ENCODE results near the gene PSME3. TPM values are rescaled to one million over a fixed set of nuclear protein-coding genes. Genes with fewer than 3 reads are reported as not detected.
A peak's percentile ranks its signal among the peaks of the same experiment; 100 is the strongest.

PSME3 gene
- 200 TPM for polyA plus RNA-seq (2013, experiment 1 of 2)
- polyA plus RNA-seq (2013, experiment 2 of 2) = 167 TPM

GRCh38 chr17:42832934-42833766 is at the start of gene PSME3:
TSS of gene PSME3 (plus strand) at chr17:42833397. CDS start at chr17:42833632, 235 bp downstream.
- Histone ChIP-seq H3K4me3 (ENCODE audit: low read length) (peak within 1 kb of the TSS; percentile 81), H3K4me1 (ENCODE audit: insufficient read depth, low read length) (peaks cover 13% of the 10 kb centered on the region; the same call in 1 of the 2 replicates), H3K9ac (ENCODE audit: low read depth, low read length) (peak within 1 kb of the TSS; percentile 99), H3K9me3 (ENCODE audit: insufficient read depth, low read depth, low read length) (no peaks in the 10 kb centered on the region), H3K27ac (ENCODE audit: low read depth, low read length) (peak within 1 kb of the TSS; percentile 95), H3K36me3 (ENCODE audit: insufficient read depth, low read length) (peaks cover 35% of the 10 kb centered on the region), H3K27me3 (ENCODE audit: insufficient read depth, low read length) (peaks cover 5% of the 10 kb centered on the region; the same call in 1 of the 2 replicates)
- under 1% methylated on average over 71 of the region's 71 CpGs for WGBS

DNA sequence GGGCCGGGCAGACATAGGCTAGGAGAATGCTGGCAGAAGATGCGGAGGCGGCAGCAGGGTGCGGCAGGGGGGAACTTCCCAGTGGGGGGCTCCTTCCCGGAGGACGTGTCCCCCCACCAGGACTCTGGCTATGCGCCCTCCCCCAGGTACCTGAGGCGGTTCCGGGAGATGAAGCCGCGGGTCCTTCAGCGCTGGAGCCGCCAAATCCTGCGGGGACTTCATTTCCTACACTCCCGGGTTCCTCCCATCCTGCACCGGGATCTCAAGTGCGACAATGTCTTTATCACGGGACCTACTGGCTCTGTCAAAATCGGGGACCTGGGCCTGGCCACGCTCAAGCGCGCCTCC is 49.4 kb upstream of the PSME3 start:
- WGBS = 78% methylated on average over 22 of the region's 22 CpGs
- H3K9ac ChIP-seq (ENCODE audit: low read depth, low read length) = no peak overlapping the region
- no peaks in the 10 kb centered on the region for H3K9me3 ChIP-seq (ENCODE audit: insufficient read depth, low read depth, low read length)
- peaks cover 9% of the 10 kb centered on the region for H3K36me3 ChIP-seq (ENCODE audit: insufficient read depth, low read length)
- peaks cover 13% of the 10 kb centered on the region; the same call in 1 of the 2 replicates for H3K4me1 ChIP-seq (ENCODE audit: insufficient read depth, low read length)
- H3K27me3 ChIP-seq (ENCODE audit: insufficient read depth, low read length) = peaks cover 30% of the 10 kb centered on the region
- H3K4me3 ChIP-seq (ENCODE audit: low read length) = no peak overlapping the region
- no peak overlapping the region for H3K27ac ChIP-seq (ENCODE audit: low read depth, low read length)

- Histone ChIP-seq H3K9me3 (ENCODE audit: insufficient read depth, low read depth, low read length) (no peaks in the 10 kb centered on the region), H3K9ac (ENCODE audit: low read depth, low read length) (no peak overlapping the region), H3K4me1 (ENCODE audit: insufficient read depth, low read length) (peaks cover 13% of the 10 kb centered on the region; the same call in 1 of the 2 replicates), H3K4me3 (ENCODE audit: low read length) (no peak overlapping the region), H3K36me3 (ENCODE audit: insufficient read depth, low read length) (peaks cover 2% of the 10 kb centered on the region), H3K27ac (ENCODE audit: low read depth, low read length) (no peak overlapping the region), H3K27me3 (ENCODE audit: insufficient read depth, low read length) (peaks cover 30% of the 10 kb centered on the region)
- 95% methylated on average over 23 of the region's 25 CpGs for WGBS
Measured at GRCh38 chr17:42784409-42784808, 48.8 kb upstream of the PSME3 start.

- peaks cover 30% of the 10 kb centered on the region for H3K27me3 ChIP-seq (ENCODE audit: insufficient read depth, low read length)
- WGBS = 94% methylated on average over 52 of the region's 52 CpGs
- H3K36me3 ChIP-seq (ENCODE audit: insufficient read depth, low read length) = no peaks in the 10 kb centered on the region
Measured at GRCh38 chr17:42784811-42785592, 48.2 kb upstream of the PSME3 start.

DNA sequence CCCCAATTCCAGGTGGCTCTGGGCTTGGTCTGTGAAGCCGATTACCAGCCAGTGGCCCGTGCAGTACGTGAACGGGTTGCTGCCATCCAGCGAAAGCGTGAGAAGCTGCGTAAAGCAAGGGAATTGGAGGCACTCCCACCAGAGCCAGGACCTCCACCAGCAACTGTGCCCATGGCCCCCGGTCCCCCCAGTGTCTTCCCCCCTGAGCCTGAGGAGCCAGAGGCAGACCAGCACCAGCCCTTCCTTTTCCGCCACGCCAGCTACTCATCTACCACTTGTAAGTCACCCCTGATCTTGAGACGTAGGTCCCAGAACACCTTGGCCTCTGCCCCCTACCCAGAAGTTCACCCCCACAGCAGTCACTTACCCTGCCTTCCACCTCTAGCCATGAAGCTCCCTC is 45.9 kb upstream of the PSME3 start:
- WGBS = 95% methylated on average over 11 of the region's 11 CpGs
- Histone ChIP-seq H3K27me3 (ENCODE audit: insufficient read depth, low read length) (peaks cover 12% of the 10 kb centered on the region), H3K9ac (ENCODE audit: low read depth, low read length) (no peak overlapping the region), H3K4me1 (ENCODE audit: insufficient read depth, low read length) (peaks cover 13% of the 10 kb centered on the region; the same call in 1 of the 2 replicates), H3K27ac (ENCODE audit: low read depth, low read length) (no peak overlapping the region), H3K36me3 (ENCODE audit: insufficient read depth, low read length) (no peaks in the 10 kb centered on the region), H3K9me3 (ENCODE audit: insufficient read depth, low read depth, low read length) (no peaks in the 10 kb centered on the region), H3K4me3 (ENCODE audit: low read length) (no peak overlapping the region)

More at GRCh38 chr17:42784811-42785592, 48.2 kb upstream of the PSME3 start:
- no peaks in the 10 kb centered on the region for H3K9me3 ChIP-seq (ENCODE audit: insufficient read depth, low read depth, low read length)
- no peak overlapping the region for H3K27ac ChIP-seq (ENCODE audit: low read depth, low read length)
- no peak overlapping the region for H3K4me3 ChIP-seq (ENCODE audit: low read length)
- H3K4me1 ChIP-seq (ENCODE audit: insufficient read depth, low read length) = peaks cover 13% of the 10 kb centered on the region; the same call in 1 of the 2 replicates
- no peak overlapping the region for H3K9ac ChIP-seq (ENCODE audit: low read depth, low read length)

- 83% methylated on average over 2 of the region's 2 CpGs for WGBS
- H3K27ac ChIP-seq (ENCODE audit: low read depth, low read length) = no peak overlapping the region
- no peak overlapping the region for H3K4me3 ChIP-seq (ENCODE audit: low read length)
- no peaks in the 10 kb centered on the region for H3K9me3 ChIP-seq (ENCODE audit: insufficient read depth, low read depth, low read length)
- H3K36me3 ChIP-seq (ENCODE audit: insufficient read depth, low read length) = peaks cover 13% of the 10 kb centered on the region; the same call in 1 of the 2 replicates
- H3K9ac ChIP-seq (ENCODE audit: low read depth, low read length) = no peak overlapping the region
- 0 out of 2 replicates have a peak, but pooled peaks cover 2% of the 10 kb centered on the region for H3K27me3 ChIP-seq (ENCODE audit: insufficient read depth, low read length)
- no peaks in the 10 kb centered on the region for H3K4me1 ChIP-seq (ENCODE audit: insufficient read depth, low read length)
Measured at GRCh38 chr17:42791948-42792347, 41.2 kb upstream of the PSME3 start.

DNA sequence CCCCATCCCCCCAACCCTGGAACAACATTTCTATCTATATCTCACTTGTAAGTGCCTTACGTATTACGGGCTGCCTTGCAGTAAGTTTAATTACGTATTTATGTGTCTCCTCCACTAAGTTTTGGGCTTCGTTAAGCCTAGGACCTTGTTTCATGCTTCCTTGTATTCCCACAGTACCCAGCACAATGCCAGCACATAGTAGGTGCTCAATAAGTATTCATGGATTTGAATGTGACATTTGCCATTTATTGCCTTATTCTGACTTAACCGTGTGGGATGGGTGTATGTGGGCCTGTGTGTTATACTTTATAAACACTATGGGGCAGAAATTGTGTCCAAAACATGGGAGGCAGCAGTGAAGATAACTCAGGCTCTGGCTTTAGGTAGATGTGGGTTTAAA is 40.7 kb upstream of the PSME3 start:
- Histone ChIP-seq H3K27me3 (ENCODE audit: insufficient read depth, low read length) (0 out of 2 replicates have a peak, but pooled peaks cover 2% of the 10 kb centered on the region), H3K9me3 (ENCODE audit: insufficient read depth, low read depth, low read length) (no peaks in the 10 kb centered on the region), H3K36me3 (ENCODE audit: insufficient read depth, low read length) (peaks cover 15% of the 10 kb centered on the region; the same call in 1 of the 2 replicates), H3K27ac (ENCODE audit: low read depth, low read length) (no peak overlapping the region), H3K9ac (ENCODE audit: low read depth, low read length) (no peak overlapping the region), H3K4me3 (ENCODE audit: low read length) (no peak overlapping the region), H3K4me1 (ENCODE audit: insufficient read depth, low read length) (no peaks in the 10 kb centered on the region)
- 89% methylated on average over 5 of the region's 5 CpGs for WGBS

DNA sequence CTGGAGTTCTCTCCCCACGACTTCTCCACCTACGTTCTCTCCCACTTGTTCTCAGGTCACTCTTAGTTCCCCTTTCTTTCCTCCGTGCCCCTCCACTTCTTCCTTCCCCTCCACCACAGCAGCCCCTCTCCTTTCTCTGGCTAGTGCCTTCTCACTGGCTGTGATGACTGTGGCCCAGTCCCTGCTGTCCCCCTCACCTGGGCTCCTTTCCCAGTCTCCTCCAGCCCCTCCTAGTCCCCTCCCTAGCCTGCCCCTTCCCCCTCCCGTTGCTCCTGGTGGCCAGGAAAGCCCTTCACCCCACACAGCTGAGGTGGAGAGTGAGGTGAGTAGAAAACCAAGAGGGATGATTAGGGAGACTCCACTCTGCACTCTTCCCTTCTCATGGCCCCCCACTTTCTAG is 38.1 kb upstream of the PSME3 start:
- H3K4me3 ChIP-seq (ENCODE audit: low read length) = no peak overlapping the region
- no peaks in the 10 kb centered on the region for H3K9me3 ChIP-seq (ENCODE audit: insufficient read depth, low read depth, low read length)
- H3K27me3 ChIP-seq (ENCODE audit: insufficient read depth, low read length) = peaks cover 10% of the 10 kb centered on the region
- H3K27ac ChIP-seq (ENCODE audit: low read depth, low read length) = no peak overlapping the region
- H3K4me1 ChIP-seq (ENCODE audit: insufficient read depth, low read length) = peaks cover 3% of the 10 kb centered on the region; the same call in 1 of the 2 replicates
- 92% methylated on average over 3 of the region's 4 CpGs for WGBS
- H3K9ac ChIP-seq (ENCODE audit: low read depth, low read length) = no peak overlapping the region
- peaks cover 15% of the 10 kb centered on the region; the same call in 1 of the 2 replicates for H3K36me3 ChIP-seq (ENCODE audit: insufficient read depth, low read length)

- H3K9ac ChIP-seq (ENCODE audit: low read depth, low read length) = no peak overlapping the region
- peaks cover 15% of the 10 kb centered on the region; the same call in 1 of the 2 replicates for H3K36me3 ChIP-seq (ENCODE audit: insufficient read depth, low read length)
- no peak overlapping the region for H3K4me3 ChIP-seq (ENCODE audit: low read length)
- 90% methylated on average over 10 of the region's 10 CpGs for WGBS
- H3K9me3 ChIP-seq (ENCODE audit: insufficient read depth, low read depth, low read length) = no peaks in the 10 kb centered on the region
- peaks cover 3% of the 10 kb centered on the region; the same call in 1 of the 2 replicates for H3K4me1 ChIP-seq (ENCODE audit: insufficient read depth, low read length)
- no peak overlapping the region for H3K27ac ChIP-seq (ENCODE audit: low read depth, low read length)
- H3K27me3 ChIP-seq (ENCODE audit: insufficient read depth, low read length) = peaks cover 14% of the 10 kb centered on the region
Measured at GRCh38 chr17:42795465-42795864, 37.7 kb upstream of the PSME3 start.

GRCh38 chr17:42796066-42796758 is 37.0 kb upstream of the PSME3 start:
- no peak overlapping the region for H3K4me3 ChIP-seq (ENCODE audit: low read length)
- H3K27ac ChIP-seq (ENCODE audit: low read depth, low read length) = no peak overlapping the region
- H3K4me1 ChIP-seq (ENCODE audit: insufficient read depth, low read length) = peaks cover 3% of the 10 kb centered on the region; the same call in 1 of the 2 replicates
- peaks cover 15% of the 10 kb centered on the region; the same call in 1 of the 2 replicates for H3K36me3 ChIP-seq (ENCODE audit: insufficient read depth, low read length)
- H3K9ac ChIP-seq (ENCODE audit: low read depth, low read length) = no peak overlapping the region
- WGBS = 96% methylated on average over 18 of the region's 18 CpGs
- H3K27me3 ChIP-seq (ENCODE audit: insufficient read depth, low read length) = peaks cover 17% of the 10 kb centered on the region
- no peaks in the 10 kb centered on the region for H3K9me3 ChIP-seq (ENCODE audit: insufficient read depth, low read depth, low read length)
